Measurements from ENCODE around the gene MAPKBP1.
A peak's percentile ranks its signal among the peaks of the same experiment; 100 is the strongest.

The MAPKBP1 gene

GRCh38 chr15:41788262-41788661 lies 14.0 kb downstream of the MAPKBP1 start:
- DNase-seq (ENCODE audit: low spot score): no peak

- no peak for DNase-seq (ENCODE audit: low spot score)
Observed at GRCh38 chr15:41789236-41789635, 15.0 kb downstream of the MAPKBP1 start.

GRCh38 chr15:41789662-41790061 lies 15.4 kb downstream of the MAPKBP1 start:
- DNase-seq (ENCODE audit: low spot score): no peak

GRCh38 chr15:41790169-41790568 lies 15.9 kb downstream of the MAPKBP1 start:
- no peak for DNase-seq (ENCODE audit: low spot score)

- peak; percentile 92 for DNase-seq (ENCODE audit: low spot score)
Observed at GRCh38 chr15:41790756-41791546, 16.7 kb downstream of the MAPKBP1 start.

- no peak for DNase-seq (ENCODE audit: low spot score)
Observed at GRCh38 chr15:41791547-41791937, 17.3 kb downstream of the MAPKBP1 start.

- no peak for DNase-seq (ENCODE audit: low spot score)
Observed at GRCh38 chr15:41792000-41792637, 17.8 kb downstream of the MAPKBP1 start.

- DNase-seq (ENCODE audit: low spot score): no peak
Observed at GRCh38 chr15:41794081-41794480, 19.8 kb downstream of the MAPKBP1 start.

- DNase-seq (ENCODE audit: low spot score): no peak
Observed at GRCh38 chr15:41795996-41796856, 21.9 kb downstream of the MAPKBP1 start.

- no peak for DNase-seq (ENCODE audit: low spot score)
Observed at GRCh38 chr15:41797201-41797944, 23.1 kb downstream of the MAPKBP1 start.

GRCh38 chr15:41798607-41799487 lies 24.6 kb downstream of the MAPKBP1 start:
- DNase-seq (ENCODE audit: low spot score): no peak

GRCh38 chr15:41799488-41799805 lies 25.2 kb downstream of the MAPKBP1 start:
- no peak for DNase-seq (ENCODE audit: low spot score)

GRCh38 chr15:41801185-41801584 lies 26.9 kb downstream of the MAPKBP1 start:
- no peak for DNase-seq (ENCODE audit: low spot score)

GRCh38 chr15:41801850-41802455 lies 27.7 kb downstream of the MAPKBP1 start:
- no peak for DNase-seq (ENCODE audit: low spot score)

GRCh38 chr15:41804361-41804760 lies 30.1 kb downstream of the MAPKBP1 start:
- DNase-seq (ENCODE audit: low spot score): no peak

- no peak for DNase-seq (ENCODE audit: low spot score)
Observed at GRCh38 chr15:41804916-41805666, 30.8 kb downstream of the MAPKBP1 start.

GRCh38 chr15:41805711-41806110 lies 31.4 kb downstream of the MAPKBP1 start:
- no peak for DNase-seq (ENCODE audit: low spot score)

GRCh38 chr15:41806291-41807181 lies 32.3 kb downstream of the MAPKBP1 start:
- DNase-seq (ENCODE audit: low spot score): no peak

- DNase-seq (ENCODE audit: low spot score): no peak
Observed at GRCh38 chr15:41809121-41809520, 34.8 kb downstream of the MAPKBP1 start.

All from kidney capillary endothelial cell (primary cell).